ENCODE results near the gene PIH1D1. TPM values are rescaled to one million over a fixed set of nuclear protein-coding genes. Genes with fewer than 3 reads are reported as not detected.

Gene PIH1D1
- total and polyA plus RNA-seq, 2 experiments from 2014 or later = 72.1 to 79.8 TPM

DNA sequence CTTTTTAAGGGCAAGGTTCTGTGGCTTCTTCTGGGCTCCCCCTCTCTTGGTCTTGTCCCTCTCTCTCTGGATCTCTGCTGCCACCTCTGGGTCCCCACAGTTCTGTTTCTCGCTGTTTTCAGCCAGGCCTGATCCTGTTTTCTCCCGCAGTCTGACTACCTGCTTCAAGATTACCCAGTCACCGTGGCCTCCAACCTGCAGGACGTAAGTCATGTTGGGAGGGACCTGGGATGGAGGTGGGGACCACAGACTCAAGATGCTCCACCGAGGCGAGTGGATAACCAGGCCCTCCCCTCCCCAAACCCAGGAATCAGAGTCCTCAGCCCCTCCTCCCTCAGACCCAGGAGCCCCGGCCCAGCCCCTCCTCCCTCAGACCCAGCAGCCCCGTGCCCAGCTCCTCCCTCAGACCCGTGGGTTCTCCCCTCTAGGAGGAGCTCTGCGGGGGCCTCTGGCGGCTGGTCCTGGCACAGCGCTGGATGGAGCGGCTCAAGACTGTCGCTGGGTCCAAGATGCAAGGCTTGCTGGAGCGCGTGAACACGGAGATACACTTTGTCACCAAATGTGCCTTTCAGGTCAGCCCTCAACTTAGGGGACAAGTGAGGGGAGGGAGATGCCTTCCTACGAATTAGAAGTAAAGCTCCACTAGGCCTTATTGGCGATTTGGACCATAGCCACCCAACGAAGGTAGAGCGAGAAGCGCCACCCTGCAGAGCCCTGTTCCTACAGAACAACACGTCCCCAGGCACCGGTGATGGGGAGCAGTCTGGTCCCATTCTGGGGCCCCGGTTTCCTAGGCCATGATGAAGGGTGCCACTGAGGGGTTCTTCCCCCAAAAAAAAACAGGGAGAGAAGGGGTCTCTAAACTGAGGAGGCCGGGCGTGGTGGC, 24.6 kb upstream of the PIH1D1 start:
- peak; percentile 88 for DNase-seq (ENCODE audit: low spot score)
- Histone ChIP-seq H2AFZ (no peak overlapping the region), H3K27me3 (no peaks in the 10 kb centered on the region), H3K4me1 (ENCODE audit: insufficient read depth) (peaks cover 4% of the 10 kb centered on the region), H3K36me3 (replicated peaks; ENCODE audit: insufficient read depth, low read depth) (no peaks in the 10 kb centered on the region), H3K9me3 (ENCODE audit: low read depth) (no peaks in the 10 kb centered on the region), H3K27ac (no peak overlapping the region), H4K20me1 (ENCODE audit: insufficient read depth, poor library complexity, severe bottlenecking) (no peaks in the 10 kb centered on the region), H3K4me3 (no peak overlapping the region), H3K4me2 (peak overlapping the region; percentile 60), H3K79me2 (no peaks in the 10 kb centered on the region), H3K9me2 (replicated peaks; ENCODE audit: insufficient read depth) (no peaks in the 10 kb centered on the region)
- TF ChIP-seq, protein P1, sequence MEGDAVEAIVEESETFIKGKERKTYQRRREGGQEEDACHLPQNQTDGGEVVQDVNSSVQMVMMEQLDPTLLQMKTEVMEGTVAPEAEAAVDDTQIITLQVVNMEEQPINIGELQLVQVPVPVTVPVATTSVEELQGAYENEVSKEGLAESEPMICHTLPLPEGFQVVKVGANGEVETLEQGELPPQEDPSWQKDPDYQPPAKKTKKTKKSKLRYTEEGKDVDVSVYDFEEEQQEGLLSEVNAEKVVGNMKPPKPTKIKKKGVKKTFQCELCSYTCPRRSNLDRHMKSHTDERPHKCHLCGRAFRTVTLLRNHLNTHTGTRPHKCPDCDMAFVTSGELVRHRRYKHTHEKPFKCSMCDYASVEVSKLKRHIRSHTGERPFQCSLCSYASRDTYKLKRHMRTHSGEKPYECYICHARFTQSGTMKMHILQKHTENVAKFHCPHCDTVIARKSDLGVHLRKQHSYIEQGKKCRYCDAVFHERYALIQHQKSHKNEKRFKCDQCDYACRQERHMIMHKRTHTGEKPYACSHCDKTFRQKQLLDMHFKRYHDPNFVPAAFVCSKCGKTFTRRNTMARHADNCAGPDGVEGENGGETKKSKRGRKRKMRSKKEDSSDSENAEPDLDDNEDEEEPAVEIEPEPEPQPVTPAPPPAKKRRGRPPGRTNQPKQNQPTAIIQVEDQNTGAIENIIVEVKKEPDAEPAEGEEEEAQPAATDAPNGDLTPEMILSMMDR (IDR thresholded peaks at IDR 0.05; ENCODE audit: poor library complexity) = peak; percentile 56
- TF ChIP-seq EZH2phosphoT487 (IDR thresholded peaks at IDR 0.05; ENCODE audit: low read depth, severe bottlenecking, unreplicated experiment) (no peak), EZH2 (IDR thresholded peaks at IDR 0.05; ENCODE audit: borderline replicate concordance) (no peak)
- WGBS (ENCODE audit: low lambda C conversion rate, missing lambda C conversion rate) = 41% methylated on average over 25 of the region's 27 CpGs

DNA sequence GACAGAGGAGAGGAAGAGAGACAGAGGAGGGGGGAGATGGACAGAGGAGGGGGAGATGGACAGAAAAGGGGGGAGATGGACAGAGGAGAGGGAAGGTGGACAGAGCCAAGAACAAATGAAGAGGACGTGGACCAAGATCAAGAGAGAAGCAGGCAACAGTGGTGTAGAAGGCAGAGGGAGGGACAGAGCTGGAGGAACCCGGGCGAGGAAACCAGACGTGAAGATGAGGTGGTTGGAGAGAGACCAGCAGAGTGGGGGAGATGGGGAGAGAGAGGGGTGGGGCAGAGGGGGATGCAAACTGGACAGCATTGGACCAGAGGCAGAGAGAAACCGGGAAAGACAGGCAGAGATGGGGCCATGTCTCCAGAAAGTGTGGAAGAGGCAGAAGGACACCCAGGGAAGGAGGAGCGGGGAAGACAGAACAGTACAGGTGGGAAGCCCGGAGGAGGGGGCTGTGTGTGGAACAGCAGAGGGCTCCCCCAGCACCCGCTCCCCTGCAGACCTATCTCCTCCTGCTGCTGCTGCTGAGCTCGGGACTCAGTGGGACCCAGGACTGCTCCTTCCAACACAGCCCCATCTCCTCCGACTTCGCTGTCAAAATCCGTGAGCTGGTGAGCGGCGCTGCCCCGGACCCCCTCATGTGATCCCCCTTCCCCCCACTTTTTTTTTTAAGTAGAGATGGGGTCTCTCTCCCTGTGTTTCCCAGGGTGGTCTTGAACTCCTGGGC, 23.7 kb upstream of the PIH1D1 start:
- Histone ChIP-seq H3K27ac (no peak overlapping the region), H3K36me3 (replicated peaks; ENCODE audit: insufficient read depth, low read depth) (no peaks in the 10 kb centered on the region), H4K20me1 (ENCODE audit: insufficient read depth, poor library complexity, severe bottlenecking) (no peaks in the 10 kb centered on the region), H2AFZ (no peak overlapping the region), H3K9me2 (replicated peaks; ENCODE audit: insufficient read depth) (no peaks in the 10 kb centered on the region), H3K27me3 (no peaks in the 10 kb centered on the region), H3K79me2 (no peaks in the 10 kb centered on the region), H3K4me1 (ENCODE audit: insufficient read depth) (peaks cover 4% of the 10 kb centered on the region), H3K9me3 (ENCODE audit: low read depth) (no peaks in the 10 kb centered on the region), H3K4me2 (no peak overlapping the region), H3K4me3 (no peak overlapping the region)
- WGBS (ENCODE audit: low lambda C conversion rate, missing lambda C conversion rate) = 77% methylated on average over 9 of the region's 15 CpGs
- TF ChIP-seq EZH2phosphoT487 (IDR thresholded peaks at IDR 0.05; ENCODE audit: low read depth, severe bottlenecking, unreplicated experiment) (no peak), EZH2 (IDR thresholded peaks at IDR 0.05; ENCODE audit: borderline replicate concordance) (no peak)
- TF ChIP-seq, protein P1 (IDR thresholded peaks at IDR 0.05; ENCODE audit: poor library complexity) = no peak
- no peak for DNase-seq (ENCODE audit: low spot score)

DNA sequence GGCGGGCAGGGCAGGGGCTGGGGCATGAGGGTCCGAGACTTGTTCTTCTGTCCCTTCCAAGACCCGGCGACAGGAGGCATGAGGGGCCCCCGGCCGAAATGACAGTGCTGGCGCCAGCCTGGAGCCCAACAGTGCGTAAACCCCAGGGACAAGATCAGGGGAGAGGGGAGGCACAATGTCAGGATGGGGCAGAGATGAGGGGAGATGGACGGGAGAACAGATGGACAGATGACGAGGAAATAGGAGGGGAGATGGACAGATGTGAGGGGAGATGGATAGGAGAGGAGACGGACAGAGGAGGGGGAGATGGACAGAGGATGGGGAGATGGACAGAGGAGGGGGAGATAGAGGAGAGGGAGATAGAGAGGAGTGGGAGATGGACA, 22.9 kb upstream of the PIH1D1 start:
- Histone ChIP-seq H3K9me3 (ENCODE audit: low read depth) (no peaks in the 10 kb centered on the region), H3K4me3 (peak overlapping the region; percentile 84), H3K4me1 (ENCODE audit: insufficient read depth) (peaks cover 4% of the 10 kb centered on the region), H3K79me2 (no peaks in the 10 kb centered on the region), H4K20me1 (ENCODE audit: insufficient read depth, poor library complexity, severe bottlenecking) (no peaks in the 10 kb centered on the region), H3K4me2 (peak overlapping the region; percentile 92), H3K36me3 (replicated peaks; ENCODE audit: insufficient read depth, low read depth) (no peaks in the 10 kb centered on the region), H3K27me3 (no peaks in the 10 kb centered on the region), H3K9me2 (replicated peaks; ENCODE audit: insufficient read depth) (no peaks in the 10 kb centered on the region), H3K27ac (no peak overlapping the region), H2AFZ (peak overlapping the region; percentile 86)
- DNase-seq (ENCODE audit: low spot score) = peak; percentile 6
- TF ChIP-seq, protein P1 (IDR thresholded peaks at IDR 0.05; ENCODE audit: poor library complexity) = no peak
- TF ChIP-seq EZH2phosphoT487 (IDR thresholded peaks at IDR 0.05; ENCODE audit: low read depth, severe bottlenecking, unreplicated experiment) = no peak
- TF ChIP-seq EZH2 (IDR thresholded peaks at IDR 0.05; ENCODE audit: borderline replicate concordance) = no peak
- 37% methylated on average over 10 of the region's 11 CpGs for WGBS (ENCODE audit: low lambda C conversion rate, missing lambda C conversion rate)

All from hepatocyte (in vitro differentiated cells).